ENCODE measurements around the gene GLYR1. TPM values are rescaled to one million over a fixed set of nuclear protein-coding genes. Genes with fewer than 3 reads are reported as not detected.

GLYR1 gene
- total and polyA plus RNA-seq, 2 of the 4 experiments (the other 2 are of a cell fraction) = 26.0 to 54.2 TPM

GRCh38 chr16:4762205-4762604 is 84.9 kb downstream of the GLYR1 start:
- Histone ChIP-seq H3K56ac (ENCODE audit: extremely low read depth, insufficient read depth, low read length) (no peak overlapping the region), H4K8ac (ENCODE audit: low read depth in 2 of 2, low read length in 2 of 2) (no peak overlapping the region), H2BK15ac (ENCODE audit: low read depth, low read length) (no peak overlapping the region), H3K23ac (ENCODE audit: low read depth, low read length) (no peak overlapping the region), H3K4me1 (ENCODE audit: control insufficient read depth, insufficient read depth, low read length) (peaks cover 6% of the 10 kb centered on the region; the same call in 1 of the 2 replicates), H3K4me3 (ENCODE audit: insufficient read depth, low read depth, low read length) (no peak overlapping the region), H3K27ac (ENCODE audit: insufficient read depth, low read length) (no peak overlapping the region), H4K20me1 (ENCODE audit: insufficient read depth, low read length) (no peaks in the 10 kb centered on the region; the same call in 1 of the 2 replicates), H3K9me3 (ENCODE audit: control insufficient read depth, insufficient read depth, low read length) (no peaks in the 10 kb centered on the region), H3K9me1 (ENCODE audit: insufficient read depth, low read length) (no peaks in the 10 kb centered on the region), H4K91ac (ENCODE audit: insufficient read depth, low read depth, low read length) (no peak overlapping the region), H3K4ac (ENCODE audit: low read depth, low read length) (no peak overlapping the region), H3K4me2 (ENCODE audit: low read depth, low read length) (no peak overlapping the region), H4K5ac (ENCODE audit: low read depth, low read length) (no peak overlapping the region), H3K14ac (replicated peaks; ENCODE audit: low read depth, low read length) (no peak overlapping the region), H3K79me1 (ENCODE audit: low read depth in 1 of 2, low read length in 2 of 2) (peaks cover 18 to 27% of the 10 kb centered on the region in 2 experiments), H2BK20ac (ENCODE audit: low read depth, low read length) (no peak overlapping the region), H2AFZ (replicated peaks; ENCODE audit: low read length, poor library complexity) (no peak overlapping the region), H2BK120ac (ENCODE audit: low read depth, low read length) (no peak overlapping the region), H2AK5ac (ENCODE audit: low read depth, low read length) (no peak overlapping the region), H2AK9ac (replicated peaks; ENCODE audit: low read depth, low read length, poor library complexity) (no peak overlapping the region), H3K36me3 (ENCODE audit: control insufficient read depth, insufficient read depth, low read length) (peaks cover 57% of the 10 kb centered on the region), H2BK5ac (ENCODE audit: low read depth, low read length, poor library complexity, severe bottlenecking) (no peak overlapping the region), H3K27me3 (ENCODE audit: control insufficient read depth, insufficient read depth, low read length) (no peaks in the 10 kb centered on the region), H3K9ac (ENCODE audit: low read depth, low read length) (no peak overlapping the region), H3K18ac (ENCODE audit: low read depth, low read length) (no peak overlapping the region)
- ATAC-seq (ENCODE audit: low read depth) (no peak), DNase-seq (no peak)
- dilution Hi-C loops (cut with HindIII; ENCODE audit: low sequenced_read_pairs, unreplicated experiment) = no loop called here
- ChIA-PET POLR2A (ENCODE audit: unreplicated experiment) (no interaction called here), CTCF (no interaction called here)
- intact Hi-C loops (cut with micrococcal nuclease) = no loop called here
- in situ Hi-C loops (cut with MboI; ENCODE audit: low sequenced_read_pairs) = loop anchor here (10.0 kb wide), 1 partner anchor 193 kb away; the partner anchor contains the start of gene SEC14L5
- 100% methylated on average over 1 of the region's 9 CpGs; no CpG with 5 or more reads in 1 of the 2 experiments for WGBS, 2 experiments (ENCODE audit: extremely low coverage in 2 of 2, insufficient read length in 1 of 2)
- TF ChIP-seq MXI1 (IDR thresholded peaks at IDR 0.05; ENCODE audit: borderline replicate concordance, low read depth, low read length) (no peak), POLR2A (IDR thresholded peaks at IDR 0.05; ENCODE audit: low read depth, low read length) (no peak), BHLHE40 (IDR thresholded peaks at IDR 0.05; ENCODE audit: low read depth, low read length) (no peak), CHD1 (IDR thresholded peaks at IDR 0.05; ENCODE audit: low read depth, low read length) (no peak), SMC3 (IDR thresholded peaks at IDR 0.05; ENCODE audit: low read depth, low read length) (no peak), MAZ (IDR thresholded peaks at IDR 0.05; ENCODE audit: borderline replicate concordance, low read depth, low read length) (no peak), RCOR1 (IDR thresholded peaks at IDR 0.05; ENCODE audit: insufficient replicate concordance, low read length) (no peak), MAFK (IDR thresholded peaks at IDR 0.05; ENCODE audit: low read depth, low read length) (no peak), CEBPB (IDR thresholded peaks at IDR 0.05; ENCODE audit: low read depth, low read length) (no peak), FOS (IDR thresholded peaks at IDR 0.05; ENCODE audit: low read depth, low read length) (no peak), CTCF (conservative IDR thresholded peaks at IDR 0.05; ENCODE audit: low read depth, low read length) (no peak), NFE2L2 (IDR thresholded peaks at IDR 0.05; ENCODE audit: low read depth, low read length) (no peak), RFX5 (IDR thresholded peaks at IDR 0.05; ENCODE audit: low read depth, low read length) (no peak), USF2 (IDR thresholded peaks at IDR 0.05; ENCODE audit: low read depth, low read length) (no peak), ELK1 (IDR thresholded peaks at IDR 0.05; ENCODE audit: borderline replicate concordance, low read depth, low read length) (no peak), RAD21 (IDR thresholded peaks at IDR 0.05; ENCODE audit: low read length) (no peak)
- BruUV-seq (replicated peaks) = no TSS peak
